ENCODE data around the gene NEIL1. TPM values are rescaled to one million over a fixed set of nuclear protein-coding genes. Genes with fewer than 3 reads are reported as not detected.
"Not testable (repeated sequence)": the region's sequence is repeated elsewhere in the genome, so short reads cannot be mapped to it uniquely, and the experiment has no call there.

NEIL1 gene
- polyA plus RNA-seq, 1 of the 3 experiments (the other 2 are of a cell fraction), result 12.0 TPM

GRCh38 chr15:75342221-75342620, 4.6 kb upstream of the NEIL1 start:
- no peak overlapping the region for H3K27ac ChIP-seq (ENCODE audit: low read depth in 2 of 2, low read length in 1 of 2)
- no peaks in the 10 kb centered on the region for H3K9me2 ChIP-seq
- H4K20me1 ChIP-seq (ENCODE audit: insufficient read depth), result no peaks in the 10 kb centered on the region
- H3K4me3 ChIP-seq (ENCODE audit: low read depth in 2 of 2, low read length in 1 of 2), result no peak overlapping the region
- H3K27me3 ChIP-seq (ENCODE audit: insufficient read depth), result no peaks in the 10 kb centered on the region
- CTCF ChIA-PET, result no interaction called here
- no peak overlapping the region for H3K4me2 ChIP-seq
- H2AFZ ChIP-seq (ENCODE audit: low read depth), result no peak overlapping the region
- H3K9ac ChIP-seq, result no peak overlapping the region
- H3K4me1 ChIP-seq (ENCODE audit: control insufficient read depth in 1 of 2, insufficient read depth in 2 of 2, low read depth in 1 of 2, low read length in 1 of 2), result peaks cover 0 to 4% of the 10 kb centered on the region in 2 experiments; a peak in 1 of 4 replicates
- H3K79me2 ChIP-seq (ENCODE audit: insufficient read depth), result peaks cover 2% of the 10 kb centered on the region; the same call in 1 of the 2 replicates
- no peak for TF ChIP-seq JUND (IDR thresholded peaks at IDR 0.05)
- TF ChIP-seq, protein P1, sequence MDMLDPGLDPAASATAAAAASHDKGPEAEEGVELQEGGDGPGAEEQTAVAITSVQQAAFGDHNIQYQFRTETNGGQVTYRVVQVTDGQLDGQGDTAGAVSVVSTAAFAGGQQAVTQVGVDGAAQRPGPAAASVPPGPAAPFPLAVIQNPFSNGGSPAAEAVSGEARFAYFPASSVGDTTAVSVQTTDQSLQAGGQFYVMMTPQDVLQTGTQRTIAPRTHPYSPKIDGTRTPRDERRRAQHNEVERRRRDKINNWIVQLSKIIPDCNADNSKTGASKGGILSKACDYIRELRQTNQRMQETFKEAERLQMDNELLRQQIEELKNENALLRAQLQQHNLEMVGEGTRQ (IDR thresholded peaks at IDR 0.05; ENCODE audit: borderline replicate concordance, low read depth, low read length), result no peak
- WGBS (ENCODE audit: low lambda C conversion rate), result 83% methylated on average over 6 of the region's 6 CpGs
- H3F3A ChIP-seq (replicated peaks; ENCODE audit: insufficient read depth), result peaks cover 15% of the 10 kb centered on the region
- H3K9me3 ChIP-seq, result no peaks in the 10 kb centered on the region
- no peak for DNase-seq
- H3K36me3 ChIP-seq (replicated peaks in 1 of 2; ENCODE audit: control insufficient read depth in 1 of 2, insufficient read depth in 2 of 2, low read length in 1 of 2), result peaks cover 0 to 16% of the 10 kb centered on the region in 2 experiments
- POLR2A ChIA-PET, result no interaction called here

DNA sequence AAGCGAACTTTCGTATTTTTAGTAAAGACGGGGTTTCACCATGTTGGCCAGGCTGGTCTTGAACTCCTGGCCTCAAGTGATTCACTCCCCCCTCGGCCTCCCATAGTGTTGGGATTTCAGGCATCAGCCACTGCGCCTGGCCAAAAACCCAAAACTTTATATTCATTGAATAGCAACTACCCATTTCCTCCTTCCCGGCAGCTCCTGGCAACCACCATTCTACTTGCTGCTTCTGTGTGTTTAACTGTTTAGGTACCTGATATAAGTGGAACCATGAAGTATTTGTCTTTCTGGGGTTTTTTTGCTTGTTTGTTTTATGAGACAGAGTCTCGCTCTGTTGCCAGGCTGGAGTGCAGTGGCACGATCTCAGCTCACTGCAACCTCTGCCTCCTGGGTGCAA, 2.9 kb upstream of the NEIL1 start:
- H4K20me1 ChIP-seq (ENCODE audit: insufficient read depth); H3K4me3 ChIP-seq (ENCODE audit: low read depth in 2 of 2, low read length in 1 of 2); H3K4me2 ChIP-seq; CTCF ChIA-PET; H3K27me3 ChIP-seq (ENCODE audit: insufficient read depth); POLR2A ChIA-PET; H3K9me2 ChIP-seq; H3K9ac ChIP-seq; H3K9me3 ChIP-seq; H2AFZ ChIP-seq (ENCODE audit: low read depth); H3K79me2 ChIP-seq (ENCODE audit: insufficient read depth); H3K4me1 ChIP-seq (ENCODE audit: control insufficient read depth in 1 of 2, insufficient read depth in 2 of 2, low read depth in 1 of 2, low read length in 1 of 2); DNase-seq; H3K27ac ChIP-seq (ENCODE audit: low read depth in 2 of 2, low read length in 1 of 2): not testable (repeated sequence)
- WGBS (ENCODE audit: low lambda C conversion rate), result 80% methylated on average over 8 of the region's 8 CpGs
- H3F3A ChIP-seq (replicated peaks; ENCODE audit: insufficient read depth), result peaks cover 15% of the 10 kb centered on the region
- H3K36me3 ChIP-seq (replicated peaks in 1 of 2; ENCODE audit: control insufficient read depth in 1 of 2, insufficient read depth in 2 of 2, low read length in 1 of 2), result peaks cover 0 to 13% of the 10 kb centered on the region in 2 experiments

DNA sequence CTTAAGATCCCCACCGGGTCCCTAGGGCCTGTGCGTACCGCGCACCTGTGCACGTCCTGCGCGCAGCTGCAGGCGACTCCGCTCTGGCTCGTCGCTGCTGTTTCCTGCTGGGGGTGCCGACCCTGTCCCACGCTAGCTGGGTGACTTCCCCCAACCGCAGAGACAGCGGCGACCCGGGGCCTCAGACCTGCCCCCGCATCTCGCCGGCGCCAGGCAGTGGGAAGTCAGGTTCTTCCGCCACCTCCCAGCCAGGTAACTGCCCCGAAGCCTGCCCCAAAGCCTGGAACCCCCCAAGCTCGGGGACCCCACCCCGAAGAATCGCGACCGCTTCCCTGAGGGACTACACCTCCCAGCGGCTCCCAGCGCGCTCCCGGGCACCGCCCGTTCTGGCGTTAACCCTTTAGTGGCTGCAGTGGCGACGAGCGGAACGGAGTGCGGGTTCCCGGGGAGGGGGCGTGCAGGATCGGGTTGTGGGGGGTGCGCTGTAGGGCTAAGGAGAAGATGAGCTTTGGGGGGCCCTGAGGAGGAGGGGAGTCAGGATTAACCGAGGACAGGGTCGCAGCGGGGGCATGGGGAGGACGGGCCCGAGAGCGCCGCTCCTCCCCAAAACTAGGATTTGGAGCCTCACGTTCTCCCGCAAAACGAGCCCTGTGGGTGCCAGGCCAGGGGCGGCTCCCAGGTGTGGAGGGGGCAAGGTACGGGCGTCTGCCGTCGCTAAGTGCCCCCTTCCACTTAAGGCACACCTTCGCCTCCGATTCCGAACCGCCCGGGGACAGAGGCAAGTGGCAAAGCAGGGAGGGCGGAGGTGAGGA, 589 bp downstream of the NEIL1 start:
- Histone ChIP-seq H3K4me1 (ENCODE audit: control insufficient read depth in 1 of 2, insufficient read depth in 2 of 2, low read depth in 1 of 2, low read length in 1 of 2) (peaks cover 0 to 11% of the 10 kb centered on the region in 2 experiments; a peak in 1 of 4 replicates), H4K20me1 (ENCODE audit: insufficient read depth) (no peaks in the 10 kb centered on the region), H3F3A (replicated peaks; ENCODE audit: insufficient read depth) (peaks cover 17% of the 10 kb centered on the region), H3K4me3 (ENCODE audit: low read depth in 2 of 2, low read length in 1 of 2) (peak overlapping the region; percentile 70 to 77), H3K9me3 (no peaks in the 10 kb centered on the region), H3K27ac (ENCODE audit: low read depth in 2 of 2, low read length in 1 of 2) (peak overlapping the region in 1 of 2 experiments; percentile 73; a peak in 1 of 4 replicates), H3K9ac (peak overlapping the region; percentile 74), H3K79me2 (ENCODE audit: insufficient read depth) (no peaks in the 10 kb centered on the region), H3K27me3 (ENCODE audit: insufficient read depth) (no peaks in the 10 kb centered on the region), H3K9me2 (no peaks in the 10 kb centered on the region), H3K4me2 (peak overlapping the region; percentile 98), H2AFZ (ENCODE audit: low read depth) (peak overlapping the region; percentile 84; the same call in 1 of the 2 replicates), H3K36me3 (replicated peaks in 1 of 2; ENCODE audit: control insufficient read depth in 1 of 2, insufficient read depth in 2 of 2, low read length in 1 of 2) (no peaks in the 10 kb centered on the region)
- POLR2A ChIA-PET, result interaction anchor here (1.6 to 1.8 kb wide), 2 partner anchors 12 to 21 kb away, joined by 7 to 11 read pairs; partner anchors contain the start of genes COMMD4 and MAN2C1
- CTCF ChIA-PET, result interaction anchor here (0.7 to 3.3 kb wide), 2 partner anchors 13 to 20 kb away, joined by 3 to 18 read pairs; partner anchors contain the start of gene MAN2C1
- 16% methylated on average over 34 of the region's 65 CpGs for WGBS (ENCODE audit: low lambda C conversion rate)
- DNase-seq, result peak; percentile 87
- TF ChIP-seq, protein P1 (IDR thresholded peaks at IDR 0.05; ENCODE audit: borderline replicate concordance, low read depth, low read length), result no peak
- TF ChIP-seq POLR2AphosphoS5 (IDR thresholded peaks at IDR 0.05; ENCODE audit: low read depth, low read length) (no peak), SIN3A (IDR thresholded peaks at IDR 0.05; ENCODE audit: borderline replicate concordance, low read depth, low read length) (no peak), YY1 (IDR thresholded peaks at IDR 0.05; ENCODE audit: low read depth) (no peak), ELF1 (IDR thresholded peaks at IDR 0.05) (no peak), RAD21 (IDR thresholded peaks at IDR 0.05; ENCODE audit: low read length) (no peak), RXRA (IDR thresholded peaks at IDR 0.05; ENCODE audit: borderline replicate concordance, low read depth) (no peak), MXI1 (IDR thresholded peaks at IDR 0.05; ENCODE audit: low read depth, low read length) (no peak), JUND (IDR thresholded peaks at IDR 0.05) (no peak), FOXJ3 (CRISPR knock-in tag; IDR thresholded peaks at IDR 0.05) (no peak), FOXM1 (IDR thresholded peaks at IDR 0.05; ENCODE audit: low read depth) (no peak), SMC3 (IDR thresholded peaks at IDR 0.05; ENCODE audit: low read depth, low read length) (no peak), TEAD4 (IDR thresholded peaks at IDR 0.05; ENCODE audit: borderline replicate concordance, insufficient read depth) (no peak), REST (IDR thresholded peaks at IDR 0.05; ENCODE audit: low read depth, low read length) (no peak), MEF2A (IDR thresholded peaks at IDR 0.05; ENCODE audit: borderline replicate concordance, low read depth) (no peak), GABPA (IDR thresholded peaks at IDR 0.05; ENCODE audit: low read depth) (peak; percentile 11; the same call in 1 of the 2 replicates)
